Gastroesophageal sphincter (tissue), 3 donors: Measurements from ENCODE around the gene NTSR1.

Experiments used
- EP300 ChIP-seq: sonication (generic); formaldehyde crosslinking; IDR thresholded peaks from one replicate; pipeline ENCODE4 v1.6.1; 2017; ENCODE audit warnings: antibody characterized with exemption, mild to moderate bottlenecking
- POLR2A ChIP-seq, 2 donors: fragments of 450-650 bp; IDR thresholded peaks; one replicate each; pipeline ENCODE4 v1.6.1; 2017; ENCODE audit warnings: antibody characterized with exemption in 2 of 2, mild to moderate bottlenecking in 2 of 2, moderate library complexity in 1 of 2
- POLR2AphosphoS5 ChIP-seq: sonication (generic); formaldehyde crosslinking; IDR thresholded peaks from one replicate; pipeline ENCODE4 v1.6.1; 2017; ENCODE audit warnings: antibody characterized with exemption
- TF ChIP-seq, protein P1 (sequence below), 4 experiments: fragments of 200-600 bp in 2 of 4; fragments of 450-650 bp in 2 of 4; sonication (generic) in 1 of 4; IDR thresholded peaks; one replicate each; pipeline ENCODE4 v1.5.1; 2017 to 2019; ENCODE audit warnings: antibody characterized with exemption in 4 of 4, mild to moderate bottlenecking in 2 of 4, moderate library complexity in 2 of 4

DNA sequence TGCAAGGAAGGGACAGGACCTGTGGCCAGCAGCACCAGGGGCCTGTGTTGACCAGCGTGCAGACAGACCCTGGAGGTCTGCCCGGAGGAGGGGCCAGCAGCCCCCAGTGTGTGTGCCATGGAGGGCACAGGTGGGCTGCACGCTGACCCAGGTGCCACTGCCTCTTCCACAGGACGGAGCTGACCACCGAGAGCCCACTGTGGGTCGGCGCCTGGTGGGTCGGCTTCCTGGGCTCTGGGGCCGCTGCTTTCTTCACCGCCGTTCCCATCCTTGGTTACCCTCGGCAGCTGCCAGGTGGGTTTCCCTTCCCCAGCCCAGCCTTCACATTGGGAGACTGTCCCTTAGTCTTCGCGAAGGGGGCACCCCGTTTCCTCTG is 48.4 kb upstream of the NTSR1 start:
- TF ChIP-seq, protein P1, sequence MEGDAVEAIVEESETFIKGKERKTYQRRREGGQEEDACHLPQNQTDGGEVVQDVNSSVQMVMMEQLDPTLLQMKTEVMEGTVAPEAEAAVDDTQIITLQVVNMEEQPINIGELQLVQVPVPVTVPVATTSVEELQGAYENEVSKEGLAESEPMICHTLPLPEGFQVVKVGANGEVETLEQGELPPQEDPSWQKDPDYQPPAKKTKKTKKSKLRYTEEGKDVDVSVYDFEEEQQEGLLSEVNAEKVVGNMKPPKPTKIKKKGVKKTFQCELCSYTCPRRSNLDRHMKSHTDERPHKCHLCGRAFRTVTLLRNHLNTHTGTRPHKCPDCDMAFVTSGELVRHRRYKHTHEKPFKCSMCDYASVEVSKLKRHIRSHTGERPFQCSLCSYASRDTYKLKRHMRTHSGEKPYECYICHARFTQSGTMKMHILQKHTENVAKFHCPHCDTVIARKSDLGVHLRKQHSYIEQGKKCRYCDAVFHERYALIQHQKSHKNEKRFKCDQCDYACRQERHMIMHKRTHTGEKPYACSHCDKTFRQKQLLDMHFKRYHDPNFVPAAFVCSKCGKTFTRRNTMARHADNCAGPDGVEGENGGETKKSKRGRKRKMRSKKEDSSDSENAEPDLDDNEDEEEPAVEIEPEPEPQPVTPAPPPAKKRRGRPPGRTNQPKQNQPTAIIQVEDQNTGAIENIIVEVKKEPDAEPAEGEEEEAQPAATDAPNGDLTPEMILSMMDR (IDR thresholded peaks at IDR 0.05), result no peak
- TF ChIP-seq EP300 (no peak), POLR2AphosphoS5 (no peak), POLR2A (IDR thresholded peaks at IDR 0.05) (no peak)
